K562 (cell line): Measurements from ENCODE around the gene CRELD2. TPM values are rescaled to one million over a fixed set of nuclear protein-coding genes. Genes with fewer than 3 reads are reported as not detected.

Experiments
- ARID2 ChIP-seq: fragments of 450-650 bp; IDR thresholded peaks from 2 replicates; pipeline ENCODE4 v1.6.1; 2017; ENCODE audit warnings: antibody characterized with exemption, mild to moderate bottlenecking
- BHLHE40 ChIP-seq: IDR thresholded peaks from 2 replicates; pipeline ENCODE4 v1.6.1; 2011; ENCODE audit warnings: low read length, improper control_type of control experiment
- CCAR2 ChIP-seq: fragments of 200-400 bp; formaldehyde crosslinking; IDR thresholded peaks from 2 replicates; pipeline ENCODE4 v1.6.1; 2017; ENCODE audit warnings: mild to moderate bottlenecking, low read depth, low read length
- HDGF ChIP-seq: fragments of 450-650 bp; IDR thresholded peaks from 2 replicates; pipeline ENCODE4 v1.6.1; 2016
- LCOR ChIP-seq: sonication (generic); formaldehyde crosslinking; IDR thresholded peaks from 2 replicates; pipeline ENCODE4 v1.8.0; 2022; ENCODE audit warnings: mild to moderate bottlenecking, missing genetic modification reagents
- MCM2 ChIP-seq: fragments of 450-650 bp; IDR thresholded peaks from 2 replicates; pipeline ENCODE4 v1.6.1; 2017; ENCODE audit warnings: low read depth, mild to moderate bottlenecking
- NFIC ChIP-seq: fragments of 450-650 bp; IDR thresholded peaks from 2 replicates; pipeline ENCODE4 v1.6.1; 2017; ENCODE audit warnings: mild to moderate bottlenecking, inconsistent platforms
- RBM22 ChIP-seq: fragments of 200-400 bp; formaldehyde crosslinking; IDR thresholded peaks from 2 replicates; pipeline ENCODE4 v1.6.1; 2018; ENCODE audit warnings: low read length, low read depth; ENCODE audit not compliant: poor library complexity, severe bottlenecking
- RHOXF2B ChIP-seq: fragments of 250-450 bp; sonication (Bioruptor Pico); conservative IDR thresholded peaks from 2 replicates; pipeline ENCODE4 v1.5.1; 2021
- SRSF9 ChIP-seq: fragments of 200-400 bp; formaldehyde crosslinking; IDR thresholded peaks from 2 replicates; pipeline ENCODE4 v1.6.1; 2017; ENCODE audit warnings: low read depth, low read length, borderline replicate concordance
- USF1 ChIP-seq: sonication (generic); formaldehyde crosslinking; IDR thresholded peaks from 2 replicates; pipeline ENCODE4 v1.9.0; 2022; ENCODE audit warnings: mild to moderate bottlenecking, missing genetic modification reagents
- ZBTB26 ChIP-seq: fragments of 450-650 bp; formaldehyde crosslinking; IDR thresholded peaks from 2 replicates; pipeline ENCODE4 v1.4.0; 2022; ENCODE audit warnings: missing genetic modification characterization
- ZC3H4 ChIP-seq: sonication (generic); formaldehyde crosslinking; IDR thresholded peaks from 2 replicates; pipeline ENCODE4 v1.9.0; 2021; ENCODE audit warnings: missing genetic modification reagents, borderline replicate concordance
- ZNF277 ChIP-seq: fragments of 250-450 bp; sonication (Bioruptor Pico); IDR thresholded peaks from 2 replicates; pipeline ENCODE4 v1.8.0; 2022; ENCODE audit warnings: inconsistent platforms, mild to moderate bottlenecking, moderate library complexity, borderline replicate concordance
- ZNF316 ChIP-seq: fragments of 450-650 bp; IDR thresholded peaks from 2 replicates; pipeline ENCODE4 v1.6.1; 2016
- ZNF589 ChIP-seq: fragments of 200-800 bp; sonication (Bioruptor generic); IDR thresholded peaks from 2 replicates; pipeline ENCODE4 v1.6.1; 2016; ENCODE audit warnings: low read depth, missing genetic modification characterization, missing compliant biosample characterization
- polyA plus RNA-seq, 8 experiments: library from polyadenylated mRNA; depleted of rRNA in 4 of 8; stranded (reverse) in 5 of 8; unstranded in 3 of 8; fragments of >200 nt; fragmentation: Nextera tagmentation in 2 of 8; fragmentation: Illumina TruSeq in 1 of 8; extraction: Ambion mirVana in 2 of 8; extraction: Trizol in 1 of 8; gene quantifications; 2 replicates each; pipeline versions ENCODE4 v1.2.1 to v1.2.3, GENCODE V29; 2011 to 2014; ENCODE audit warnings: inconsistent platforms in 1 of 8, missing spikeins in 1 of 8
- total RNA-seq, 7 experiments: library from RNA; depleted of rRNA in 6 of 7; stranded (reverse); fragments of >200 nt in 6 of 7; fragmentation: Illumina TruSeq in 2 of 7; extraction: Trizol in 2 of 7; gene quantifications; 2 replicates each; pipeline versions ENCODE4 v1.2.1 to v1.2.3, GENCODE V29; 2011 to 2021; ENCODE audit warnings: low replicate concordance in 1 of 7

CRELD2 gene
- total and polyA plus RNA-seq, 9 of the 15 experiments (the other 6 are each of a cell fraction or from before 2014, with no cell fraction given), result 0.96 to 25.3 (median 8.8) TPM

- no peak for TF ChIP-seq CCAR2
- no peak for TF ChIP-seq USF1 (CRISPR knock-in tag)
- TF ChIP-seq RHOXF2B (CRISPR knock-in tag), result no peak
- no peak for TF ChIP-seq ZNF277 (CRISPR knock-in tag)
- TF ChIP-seq ARID2, result no peak
- no peak for TF ChIP-seq RBM22
- no peak for TF ChIP-seq ZC3H4 (CRISPR knock-in tag)
- no peak for TF ChIP-seq ZBTB26
- no peak for TF ChIP-seq BHLHE40
- peak; percentile 65 for TF ChIP-seq ZNF316
- no peak for TF ChIP-seq SRSF9
- TF ChIP-seq HDGF, result no peak
- TF ChIP-seq NFIC, result peak; percentile 46
- TF ChIP-seq LCOR (CRISPR knock-in tag), result no peak
- TF ChIP-seq MCM2, result no peak
- no peak for TF ChIP-seq ZNF589 (CRISPR knock-in tag)
Measured at GRCh38 chr22:49882519-49883293, 35.7 kb upstream of the CRELD2 start (continued).
